NCI-H2171 treated with DMSO at 0.1 percent for 48 hours (cell line): ENCODE data around the gene BOC.

ENCODE experiments used
- DNase-seq: peaks from one replicate; lab custom pipeline; 2025; lab: John Stamatoyannopoulos, UW

BOC gene

GRCh38 chr3:113287803-113288648 lies 76.7 kb downstream of the BOC start:
- peak; percentile 69 for DNase-seq

- DNase-seq, result no peak
Observed at GRCh38 chr3:113288881-113289280, 77.5 kb downstream of the BOC start.

GRCh38 chr3:113291572-113291971 lies 80.2 kb downstream of the BOC start:
- DNase-seq, result no peak

GRCh38 chr3:113292933-113293332 lies 81.6 kb downstream of the BOC start:
- DNase-seq, result no peak

GRCh38 chr3:113293348-113293747 lies 82.0 kb downstream of the BOC start:
- no peak for DNase-seq

GRCh38 chr3:113295463-113295862 lies 84.1 kb downstream of the BOC start:
- no peak for DNase-seq

GRCh38 chr3:113297287-113297686 lies 85.9 kb downstream of the BOC start:
- DNase-seq, result no peak

GRCh38 chr3:113297841-113298240 lies 86.5 kb downstream of the BOC start:
- no peak for DNase-seq

- DNase-seq, result no peak
Observed at GRCh38 chr3:113300596-113300995, 89.2 kb downstream of the BOC start.

GRCh38 chr3:113304102-113304501 lies 92.7 kb downstream of the BOC start:
- no peak for DNase-seq

GRCh38 chr3:113304856-113305540 lies 93.6 kb downstream of the BOC start:
- DNase-seq, result no peak

GRCh38 chr3:113310960-113311359 lies 99.6 kb downstream of the BOC start:
- DNase-seq, result no peak

GRCh38 chr3:113312416-113312815 lies 101.1 kb downstream of the BOC start:
- no peak for DNase-seq

GRCh38 chr3:113314923-113315322 lies 103.6 kb downstream of the BOC start:
- no peak for DNase-seq

GRCh38 chr3:113329757-113330156 lies 118.4 kb downstream of the BOC start:
- no peak for DNase-seq

GRCh38 chr3:113330742-113331141 lies 119.4 kb downstream of the BOC start:
- no peak for DNase-seq

- DNase-seq, result no peak
Observed at GRCh38 chr3:113331187-113331586, 119.8 kb downstream of the BOC start.
